Neural cell (in vitro differentiated cells): ENCODE results near the gene GYPE.
"Not testable (repeated sequence)": the region's sequence is repeated elsewhere in the genome, so short reads cannot be mapped to it uniquely, and the experiment has no call there.

Source experiments
- CTCF ChIP-seq: fragments of 450-650 bp; IDR thresholded peaks from 2 replicates; pipeline ENCODE4 v1.5.1; 2014; ENCODE audit warnings: antibody characterized with exemption, mild to moderate bottlenecking, moderate library complexity; ENCODE audit not compliant: poor library complexity, severe bottlenecking
- POLR2AphosphoS5 ChIP-seq: IDR thresholded peaks from 2 replicates; pipeline ENCODE4 v1.6.1; 2012

- TF ChIP-seq POLR2AphosphoS5, CTCF: not testable (repeated sequence)
These were observed 5.5 kb upstream of the GYPE start for GRCh38 chr4:143910906-143911305.
